EL (cell line): ENCODE data around the gene BRIP1.

Source experiments
- DNase-seq: peaks from one replicate; pipeline ENCODE4 v3.0.0-alpha.2; 2016

BRIP1 gene

GRCh38 chr17:61650749-61651148 is 212.6 kb downstream of the BRIP1 start:
- DNase-seq, result no peak

GRCh38 chr17:61648587-61648986 is 214.7 kb downstream of the BRIP1 start:
- no peak for DNase-seq

GRCh38 chr17:61647047-61647446 is 216.3 kb downstream of the BRIP1 start:
- DNase-seq, result peak; percentile 84

GRCh38 chr17:61646482-61646881 is 216.8 kb downstream of the BRIP1 start:
- no peak for DNase-seq

- DNase-seq, result peak; percentile 18
Measured at GRCh38 chr17:61645920-61646319, 217.4 kb downstream of the BRIP1 start.

GRCh38 chr17:61644800-61645774 is 218.2 kb downstream of the BRIP1 start:
- no peak for DNase-seq

GRCh38 chr17:61642768-61643167 is 220.6 kb downstream of the BRIP1 start:
- no peak for DNase-seq

- no peak for DNase-seq
Measured at GRCh38 chr17:61641715-61642114, 221.6 kb downstream of the BRIP1 start.

GRCh38 chr17:61641084-61641483 is 222.2 kb downstream of the BRIP1 start:
- DNase-seq, result no peak

GRCh38 chr17:61639818-61640217 is 223.5 kb downstream of the BRIP1 start:
- no peak for DNase-seq

GRCh38 chr17:61638087-61638486 is 225.2 kb downstream of the BRIP1 start:
- no peak for DNase-seq

- DNase-seq, result peak; percentile 70
Measured at GRCh38 chr17:61635913-61636432, 227.4 kb downstream of the BRIP1 start.

- no peak for DNase-seq
Measured at GRCh38 chr17:61634942-61635538, 228.3 kb downstream of the BRIP1 start.

- no peak for DNase-seq
Measured at GRCh38 chr17:61634011-61634539, 229.3 kb downstream of the BRIP1 start.

GRCh38 chr17:61632826-61633225 is 230.5 kb downstream of the BRIP1 start:
- DNase-seq, result no peak

GRCh38 chr17:61631800-61632199 is 231.5 kb downstream of the BRIP1 start:
- no peak for DNase-seq
